Fibroblast of skin of left biceps (primary cell): ENCODE results near the gene MAGEB1.

Source experiments
- DNase-seq, 2 experiments: peaks; one replicate each; pipeline ENCODE4 v3.0.0-alpha.2; 2013; ENCODE audit warnings: low read depth in 2 of 2

MAGEB1 gene

GRCh38 chrX:30246769-30247489 lies at the start of gene MAGEB1:
Gene MAGEB1, plus strand, starts transcription at chrX:30247146. Its CDS starts 3,348 bp downstream, at chrX:30250494.
- DNase-seq = no peak

- no peak for DNase-seq
These were observed 34.8 kb upstream of the MAGEB1 start for GRCh38 chrX:30212172-30212571.

- DNase-seq = no peak
These were observed 31.5 kb upstream of the MAGEB1 start, which contains the start of gene MAGEB2 for GRCh38 chrX:30215357-30215843. Gene MAGEB2, plus strand, starts transcription at chrX:30215563. Its CDS starts 3,018 bp downstream, at chrX:30218581.

GRCh38 chrX:30217465-30217864 lies 29.5 kb upstream of the MAGEB1 start:
- no peak for DNase-seq

GRCh38 chrX:30219372-30219771 lies 27.6 kb upstream of the MAGEB1 start:
- DNase-seq = no peak

- no peak for DNase-seq
These were observed 26.3 kb upstream of the MAGEB1 start for GRCh38 chrX:30220661-30221060.

GRCh38 chrX:30224536-30224935 lies 22.4 kb upstream of the MAGEB1 start:
- DNase-seq = no peak

GRCh38 chrX:30228526-30228925 lies 18.4 kb upstream of the MAGEB1 start:
- no peak for DNase-seq

GRCh38 chrX:30230395-30230794 lies 16.6 kb upstream of the MAGEB1 start, which contains the start of gene MAGEB3:
Gene MAGEB3, plus strand, starts transcription at chrX:30230657. Its CDS starts 5,268 bp downstream, at chrX:30235925.
- no peak for DNase-seq

GRCh38 chrX:30241724-30242415 lies 5.1 kb upstream of the MAGEB1 start, which contains the start of gene MAGEB4:
Gene MAGEB4, plus strand, starts transcription at chrX:30242000. Its CDS starts 136 bp downstream, at chrX:30242136.
- no peak for DNase-seq

- DNase-seq = no peak
These were observed 1.9 kb downstream of the MAGEB1 start for GRCh38 chrX:30248854-30249253.

- DNase-seq = no peak
These were observed 6.3 kb downstream of the MAGEB1 start for GRCh38 chrX:30253257-30253656.

GRCh38 chrX:30259927-30260326 lies 13.0 kb downstream of the MAGEB1 start:
- DNase-seq = no peak

- no peak for DNase-seq
These were observed 14.1 kb downstream of the MAGEB1 start for GRCh38 chrX:30261012-30261411.

GRCh38 chrX:30262763-30263162 lies 15.8 kb downstream of the MAGEB1 start:
- DNase-seq = no peak

- DNase-seq = no peak
These were observed 23.7 kb downstream of the MAGEB1 start for GRCh38 chrX:30270639-30271038.

- no peak for DNase-seq
These were observed 28.6 kb downstream of the MAGEB1 start for GRCh38 chrX:30275498-30275897.

GRCh38 chrX:30278365-30278764 lies 31.4 kb downstream of the MAGEB1 start:
- DNase-seq = no peak

GRCh38 chrX:30280428-30280827 lies 33.5 kb downstream of the MAGEB1 start:
- DNase-seq = no peak

- no peak for DNase-seq
These were observed 35.6 kb downstream of the MAGEB1 start for GRCh38 chrX:30282527-30282926.

GRCh38 chrX:30283456-30284200 lies 36.7 kb downstream of the MAGEB1 start:
- DNase-seq = peak; percentile 47 to 50
